Mesenchymal stem cell (in vitro differentiated cells and primary cell): ENCODE data around the gene AKAP8L.

Source experiments
- DNase-seq: peaks from one replicate; pipeline ENCODE4 v3.0.0-alpha.2; 2013
- H2AFZ ChIP-seq: one replicate; pipeline ENCODE4 v1.6.1; 2013; ENCODE audit warnings: low read depth, mild to moderate bottlenecking, control low read depth, inconsistent platforms, low read length, moderate library complexity
- H2AK5ac ChIP-seq: 2 replicates; pipeline ENCODE4 v1.6.1; 2013; ENCODE audit warnings: low read length, moderate library complexity, mild to moderate bottlenecking, inconsistent platforms; ENCODE audit not compliant: severe bottlenecking
- H2BK120ac ChIP-seq: one replicate; pipeline ENCODE4 v1.6.1; 2013; ENCODE audit warnings: low read depth, mild to moderate bottlenecking, inconsistent platforms, low read length, moderate library complexity
- H2BK12ac ChIP-seq, 2 experiments: one replicate each; pipeline ENCODE4 v1.6.1; 2013; ENCODE audit warnings: inconsistent platforms in 2 of 2, low read length in 2 of 2, mild to moderate bottlenecking in 2 of 2, moderate library complexity in 2 of 2, control low read depth in 1 of 2
- H2BK15ac ChIP-seq: one replicate; pipeline ENCODE4 v1.6.1; 2013; ENCODE audit warnings: mild to moderate bottlenecking, low read depth, inconsistent platforms; ENCODE audit not compliant: poor library complexity, severe bottlenecking
- H2BK5ac ChIP-seq: 2 replicates; pipeline ENCODE4 v1.6.1; 2013; ENCODE audit warnings: low read depth, mild to moderate bottlenecking, low read length, control low read depth, inconsistent platforms; ENCODE audit not compliant: poor library complexity, severe bottlenecking
- H3K14ac ChIP-seq, 2 experiments: one replicate each; pipeline ENCODE4 v1.6.1; 2013; ENCODE audit warnings: inconsistent platforms in 2 of 2, low read length in 2 of 2, control low read depth in 1 of 2, mild to moderate bottlenecking in 1 of 2, moderate library complexity in 1 of 2
- H3K18ac ChIP-seq, 2 experiments: one replicate each; pipeline ENCODE4 v1.6.1; 2013; ENCODE audit warnings: inconsistent platforms in 2 of 2, low read length in 2 of 2, control low read depth in 1 of 2, low read depth in 1 of 2, mild to moderate bottlenecking in 1 of 2
- H3K23ac ChIP-seq, 2 experiments: one replicate each; pipeline ENCODE4 v1.6.1; 2013; ENCODE audit warnings: inconsistent platforms in 2 of 2, low read length in 2 of 2, mild to moderate bottlenecking in 2 of 2, moderate library complexity in 2 of 2, control low read depth in 1 of 2
- H3K27ac ChIP-seq: 2 replicates; pipeline ENCODE4 v1.5.1; 2013; ENCODE audit warnings: mild to moderate bottlenecking, moderate library complexity, low read length, control low read depth, inconsistent platforms; ENCODE audit not compliant: poor library complexity, severe bottlenecking
- H3K27me3 ChIP-seq, 2 experiments: 2 replicates each; pipeline versions ENCODE4 v1.6.1 to v1.7.0; 2013; ENCODE audit warnings: low read length in 2 of 2, mild to moderate bottlenecking in 2 of 2, moderate library complexity in 2 of 2, control low read depth in 1 of 2, inconsistent platforms in 1 of 2; ENCODE audit not compliant: control insufficient read depth in 1 of 2, insufficient read depth in 1 of 2
- H3K36me3 ChIP-seq, 2 experiments: 2 replicates each; pipeline versions ENCODE4 v1.6.1 to v1.7.0; 2013; ENCODE audit warnings: low read length in 2 of 2, control low read depth in 1 of 2, inconsistent platforms in 1 of 2, low read depth in 1 of 2, mild to moderate bottlenecking in 1 of 2; ENCODE audit not compliant: insufficient read depth in 2 of 2, control insufficient read depth in 1 of 2
- H3K4ac ChIP-seq, 2 experiments: one replicate each; pipeline ENCODE4 v1.6.1; 2013; ENCODE audit warnings: inconsistent platforms in 2 of 2, low read length in 2 of 2, mild to moderate bottlenecking in 2 of 2, moderate library complexity in 2 of 2, control low read depth in 1 of 2, low read depth in 1 of 2
- H3K4me1 ChIP-seq: 2 replicates; pipeline ENCODE4 v1.6.1; 2013; ENCODE audit warnings: low read depth, low read length, control low read depth; ENCODE audit not compliant: control insufficient read depth, insufficient read depth
- H3K4me2 ChIP-seq: 2 replicates; pipeline ENCODE4 v1.6.1; 2013; ENCODE audit warnings: low read length, mild to moderate bottlenecking, inconsistent platforms; ENCODE audit not compliant: poor library complexity, severe bottlenecking
- H3K4me3 ChIP-seq, 2 experiments: 2 replicates each; pipeline versions ENCODE4 v1.5.1 to v1.7.0; 2013; ENCODE audit warnings: low read length in 2 of 2, mild to moderate bottlenecking in 2 of 2, control low read depth in 1 of 2, low read depth in 1 of 2; ENCODE audit not compliant: insufficient read depth in 1 of 2
- H3K79me1 ChIP-seq: replicated peaks from 2 replicates; pipeline ENCODE4 v1.6.1; 2013; ENCODE audit warnings: mild to moderate bottlenecking, control low read depth, low read length, inconsistent platforms; ENCODE audit not compliant: poor library complexity, severe bottlenecking
- H3K9ac ChIP-seq: 2 replicates; pipeline ENCODE4 v1.7.0; 2013; ENCODE audit warnings: mild to moderate bottlenecking, low read length, moderate library complexity
- H3K9me3 ChIP-seq: 2 replicates; pipeline ENCODE4 v1.7.0; 2013; ENCODE audit warnings: mild to moderate bottlenecking, low read length; ENCODE audit not compliant: control insufficient read depth
- H4K8ac ChIP-seq: one replicate; pipeline ENCODE4 v1.6.1; 2013; ENCODE audit warnings: inconsistent platforms, mild to moderate bottlenecking, low read length, moderate library complexity
- H4K91ac ChIP-seq: one replicate; pipeline ENCODE4 v1.6.1; 2013; ENCODE audit warnings: mild to moderate bottlenecking, low read length, inconsistent platforms
- WGBS: methylation state at CpG from one replicate; pipeline ENCODE4 v1.1.7; 2013; ENCODE audit warnings: mixed read lengths; 5-methylcytosine and 5-hydroxymethylcytosine counted together

Gene AKAP8L

GRCh38 chr19:15432629-15433518, 14.1 kb upstream of the AKAP8L start:
- peak overlapping the region; percentile 90 for H3K9ac ChIP-seq
- peak overlapping the region in 1 of 2 experiments; percentile 61 for H2BK12ac ChIP-seq
- H3K4ac ChIP-seq: peak overlapping the region; percentile 62 to 71
- H2AFZ ChIP-seq: peak overlapping the region; percentile 73
- H4K91ac ChIP-seq: peak overlapping the region; percentile 84
- peaks cover 5 to 35% of the 10 kb centered on the region in 2 experiments for H3K36me3 ChIP-seq
- H4K8ac ChIP-seq: peak overlapping the region; percentile 99
- no peaks in the 10 kb centered on the region for H3K27me3 ChIP-seq
- DNase-seq: peak; percentile 92
- peak overlapping the region; percentile 82 to 84 for H3K4me3 ChIP-seq
- H3K18ac ChIP-seq: peak overlapping the region; percentile 90 to 97
- H3K9me3 ChIP-seq: no peaks in the 10 kb centered on the region
- peak overlapping the region; percentile 50 for H2BK5ac ChIP-seq
- H2AK5ac ChIP-seq: no peak overlapping the region
- H3K4me1 ChIP-seq: peaks cover 25% of the 10 kb centered on the region
- H3K14ac ChIP-seq: peak overlapping the region in 1 of 2 experiments; percentile 86
- H3K4me2 ChIP-seq: peak overlapping the region; percentile 77
- peak overlapping the region; percentile 83 for H2BK120ac ChIP-seq
- no peak overlapping the region for H3K23ac ChIP-seq
- peak overlapping the region; percentile 83 for H3K27ac ChIP-seq
- peaks cover 8% of the 10 kb centered on the region for H3K79me1 ChIP-seq
- peak overlapping the region; percentile 99 for H2BK15ac ChIP-seq
- WGBS: 1% methylated on average over 67 of the region's 75 CpGs

DNA sequence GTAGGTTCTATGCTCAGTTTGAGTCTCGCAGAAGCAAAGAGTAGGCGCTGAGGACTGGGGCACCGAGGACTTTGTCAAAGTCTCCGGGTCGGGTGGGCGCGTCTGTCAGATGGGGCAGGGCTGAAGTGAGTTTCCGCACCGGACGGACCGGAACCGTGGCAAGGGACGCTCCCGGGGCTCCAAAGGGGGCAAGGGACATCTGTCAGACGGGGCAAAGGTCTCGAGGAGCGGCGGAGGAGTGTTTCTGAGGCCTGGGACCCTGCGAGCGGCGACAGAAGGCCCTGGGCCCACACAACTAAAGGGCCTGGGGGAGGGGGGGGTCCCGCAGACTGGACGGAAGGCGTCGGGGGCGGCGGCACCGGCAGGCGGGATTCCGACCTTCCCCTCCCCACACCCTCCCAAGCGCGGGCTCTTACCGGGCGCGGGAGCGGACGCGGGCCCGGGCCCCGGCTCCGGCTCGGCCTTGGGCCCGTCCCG, 13.3 kb upstream of the AKAP8L start:
- H3K27me3 ChIP-seq: no peaks in the 10 kb centered on the region
- no peak overlapping the region for H2AFZ ChIP-seq
- peak overlapping the region; percentile 46 for H3K27ac ChIP-seq
- WGBS: 2% methylated on average over 14 of the region's 44 CpGs
- H4K91ac ChIP-seq: peak overlapping the region; percentile 77
- H4K8ac ChIP-seq: peak overlapping the region; percentile 74
- H3K14ac ChIP-seq: no peak overlapping the region
- H3K4me2 ChIP-seq: peak overlapping the region; percentile 95
- H3K4me3 ChIP-seq: peak overlapping the region; percentile 82 to 84
- no peaks in the 10 kb centered on the region for H3K9me3 ChIP-seq
- H3K18ac ChIP-seq: peak overlapping the region; percentile 47 to 85
- H2BK5ac ChIP-seq: no peak overlapping the region
- peak overlapping the region; percentile 82 for H2BK120ac ChIP-seq
- H3K4ac ChIP-seq: peak overlapping the region in 1 of 2 experiments; percentile 54
- no peak for DNase-seq
- peaks cover 16% of the 10 kb centered on the region for H3K79me1 ChIP-seq
- H3K23ac ChIP-seq: peak overlapping the region in 1 of 2 experiments; percentile 3
- H3K9ac ChIP-seq: peak overlapping the region; percentile 92
- H2BK15ac ChIP-seq: no peak overlapping the region
- peak overlapping the region in 1 of 2 experiments; percentile 67 for H2BK12ac ChIP-seq
- peaks cover 13 to 43% of the 10 kb centered on the region in 2 experiments for H3K36me3 ChIP-seq
- no peak overlapping the region for H2AK5ac ChIP-seq
- H3K4me1 ChIP-seq: peaks cover 23% of the 10 kb centered on the region

DNA sequence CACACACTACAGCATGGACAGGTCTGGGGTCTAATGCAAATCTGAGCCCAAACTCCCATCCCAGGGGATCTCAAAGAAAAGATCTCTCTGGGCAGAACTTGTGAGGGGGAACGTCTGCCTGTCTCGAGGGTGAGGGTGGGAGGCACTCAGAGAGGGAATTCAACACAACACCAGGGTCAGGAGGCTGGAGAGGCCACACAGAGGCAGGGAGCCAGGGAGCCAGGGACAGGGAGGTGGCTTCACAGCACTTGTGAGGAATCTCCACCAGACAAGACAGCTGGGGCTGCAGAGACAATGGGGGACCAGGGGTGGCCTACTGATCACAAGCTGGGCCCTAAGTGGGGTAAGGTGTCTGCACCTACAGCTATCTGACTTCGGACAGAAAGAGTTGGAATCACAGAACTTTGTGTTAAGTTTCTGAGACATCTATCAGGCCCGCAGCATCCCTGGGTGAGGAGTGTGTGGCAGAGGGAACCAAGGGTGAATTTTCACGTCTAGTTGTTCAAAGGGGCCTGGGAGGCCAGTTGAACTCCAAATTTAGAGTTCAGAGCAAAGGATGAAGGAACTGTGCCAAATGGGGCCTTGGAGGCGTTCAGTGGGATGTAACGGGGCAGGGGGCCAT, 12.7 kb upstream of the AKAP8L start:
- Histone ChIP-seq H3K9ac (peak overlapping the region; percentile 92), H3K4me3 (peak overlapping the region; percentile 82 to 84), H2AFZ (no peak overlapping the region), H2BK120ac (no peak overlapping the region), H2BK15ac (no peak overlapping the region), H3K4me2 (peak overlapping the region; percentile 95), H3K4ac (peak overlapping the region; percentile 13 to 54), H3K4me1 (peaks cover 23% of the 10 kb centered on the region), H4K91ac (no peak overlapping the region), H3K36me3 (peaks cover 19 to 45% of the 10 kb centered on the region in 2 experiments), H3K18ac (peak overlapping the region in 1 of 2 experiments; percentile 44), H3K27me3 (no peaks in the 10 kb centered on the region), H3K14ac (no peak overlapping the region), H2AK5ac (no peak overlapping the region), H2BK12ac (no peak overlapping the region), H3K23ac (peak overlapping the region in 1 of 2 experiments; percentile 3), H3K27ac (no peak overlapping the region), H2BK5ac (no peak overlapping the region), H4K8ac (no peak overlapping the region), H3K79me1 (peaks cover 22% of the 10 kb centered on the region), H3K9me3 (no peaks in the 10 kb centered on the region)
- WGBS: 26% methylated on average over 7 of the region's 7 CpGs
- no peak for DNase-seq
